ENCODE data around the gene ZNF318. TPM values are rescaled to one million over a fixed set of nuclear protein-coding genes. Genes with fewer than 3 reads are reported as not detected.

Gene ZNF318
- total RNA-seq, 1 experiment from 2014 or later = 23.8 TPM

GRCh38 chr6:43377710-43378229 is 8.3 kb upstream of the ZNF318 start:
- no peaks in the 10 kb centered on the region for H3K27me3 ChIP-seq (replicated peaks; ENCODE audit: insufficient read depth, low read depth, low read length, poor library complexity)
- no peak for DNase-seq (ENCODE audit: low spot score)
- intact Hi-C loops (cut with micrococcal nuclease; ENCODE audit: unreplicated experiment) = no loop called here
- no peak overlapping the region for H3K4me3 ChIP-seq (ENCODE audit: low read depth, low read length, poor library complexity, severe bottlenecking)
- no peak overlapping the region for H3K27ac ChIP-seq (ENCODE audit: low read depth, low read length, poor library complexity, severe bottlenecking)
- H3K36me3 ChIP-seq (ENCODE audit: insufficient read depth, low read length, poor library complexity, severe bottlenecking) = no peaks in the 10 kb centered on the region
- BruUV-seq (replicated peaks) = no TSS peak
- POLR2A ChIA-PET (ENCODE audit: low non-redundant PET) = interaction anchor here (0.7 kb wide), 1 partner anchor 61 kb away, joined by 3 read pairs; no protein-coding TSS in a partner anchor
- no peaks in the 10 kb centered on the region for H3K4me1 ChIP-seq (ENCODE audit: insufficient read depth, low read length, poor library complexity, severe bottlenecking)
- CTCF ChIA-PET = interaction anchor here (0.6 kb wide), 1 partner anchor 233 kb away, joined by 3 read pairs; no protein-coding TSS in a partner anchor
- H3K9me3 ChIP-seq (ENCODE audit: low read depth, low read length, poor library complexity, severe bottlenecking) = no peaks in the 10 kb centered on the region
- TF ChIP-seq CTCF (conservative IDR thresholded peaks at IDR 0.05; ENCODE audit: low read depth, low read length) = no peak
- no peak for TF ChIP-seq EZH2 (IDR thresholded peaks at IDR 0.05; ENCODE audit: borderline replicate concordance, low read depth, low read length, poor library complexity, severe bottlenecking)

DNA sequence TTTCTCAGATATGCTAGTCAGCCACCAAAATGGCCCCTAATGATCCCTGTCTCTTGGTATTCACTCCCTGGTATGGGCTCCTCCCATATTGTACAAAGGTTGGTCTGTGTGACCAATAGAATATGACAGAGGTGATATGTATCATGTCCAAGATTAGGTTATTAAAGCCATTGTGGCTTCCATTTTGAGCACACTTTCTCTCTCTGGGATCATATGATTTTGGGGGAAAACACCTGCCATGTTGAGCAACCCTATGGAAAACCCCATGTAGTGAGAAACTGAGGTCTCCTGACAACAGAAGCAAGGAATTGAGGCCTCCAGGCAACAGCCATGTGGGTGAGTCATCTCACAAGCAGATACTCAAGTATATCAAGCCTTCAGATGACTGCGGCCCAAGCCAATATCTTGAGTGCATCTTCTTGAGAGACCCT is 7.1 kb upstream of the ZNF318 start:
- H3K36me3 ChIP-seq (ENCODE audit: insufficient read depth, low read length, poor library complexity, severe bottlenecking) = no peaks in the 10 kb centered on the region
- no peak overlapping the region for H3K4me3 ChIP-seq (ENCODE audit: low read depth, low read length, poor library complexity, severe bottlenecking)
- no peak overlapping the region for H3K27ac ChIP-seq (ENCODE audit: low read depth, low read length, poor library complexity, severe bottlenecking)
- intact Hi-C loops (cut with micrococcal nuclease; ENCODE audit: unreplicated experiment) = no loop called here
- TF ChIP-seq CTCF (conservative IDR thresholded peaks at IDR 0.05; ENCODE audit: low read depth, low read length) (no peak), EZH2 (IDR thresholded peaks at IDR 0.05; ENCODE audit: borderline replicate concordance, low read depth, low read length, poor library complexity, severe bottlenecking) (no peak)
- H3K27me3 ChIP-seq (replicated peaks; ENCODE audit: insufficient read depth, low read depth, low read length, poor library complexity) = no peaks in the 10 kb centered on the region
- no TSS peak for BruUV-seq (replicated peaks)
- H3K4me1 ChIP-seq (ENCODE audit: insufficient read depth, low read length, poor library complexity, severe bottlenecking) = no peaks in the 10 kb centered on the region
- DNase-seq (ENCODE audit: low spot score) = no peak
- POLR2A ChIA-PET (ENCODE audit: low non-redundant PET) = no interaction called here
- no peaks in the 10 kb centered on the region for H3K9me3 ChIP-seq (ENCODE audit: low read depth, low read length, poor library complexity, severe bottlenecking)
- CTCF ChIA-PET = no interaction called here

- CTCF ChIA-PET = no interaction called here
- H3K4me1 ChIP-seq (ENCODE audit: insufficient read depth, low read length, poor library complexity, severe bottlenecking) = no peaks in the 10 kb centered on the region
- TF ChIP-seq EZH2 (IDR thresholded peaks at IDR 0.05; ENCODE audit: borderline replicate concordance, low read depth, low read length, poor library complexity, severe bottlenecking) = no peak
- no peak for TF ChIP-seq CTCF (conservative IDR thresholded peaks at IDR 0.05; ENCODE audit: low read depth, low read length)
Observed at GRCh38 chr6:43375693-43376092, 6.2 kb upstream of the ZNF318 start.

More at GRCh38 chr6:43375693-43376092, 6.2 kb upstream of the ZNF318 start:
- Histone ChIP-seq H3K27ac (ENCODE audit: low read depth, low read length, poor library complexity, severe bottlenecking) (no peak overlapping the region), H3K27me3 (replicated peaks; ENCODE audit: insufficient read depth, low read depth, low read length, poor library complexity) (no peaks in the 10 kb centered on the region), H3K9me3 (ENCODE audit: low read depth, low read length, poor library complexity, severe bottlenecking) (no peaks in the 10 kb centered on the region), H3K4me3 (ENCODE audit: low read depth, low read length, poor library complexity, severe bottlenecking) (no peak overlapping the region), H3K36me3 (ENCODE audit: insufficient read depth, low read length, poor library complexity, severe bottlenecking) (no peaks in the 10 kb centered on the region)
- DNase-seq (ENCODE audit: low spot score) = no peak
- POLR2A ChIA-PET (ENCODE audit: low non-redundant PET) = no interaction called here
- intact Hi-C loops (cut with micrococcal nuclease; ENCODE audit: unreplicated experiment) = no loop called here
- no TSS peak for BruUV-seq (replicated peaks)

All from A673 (cell line).